Cardiac muscle cell (in vitro differentiated cells and primary cell): ENCODE results near the gene TMEM239. TPM values are rescaled to one million over a fixed set of nuclear protein-coding genes. Genes with fewer than 3 reads are reported as not detected.

Experiments
- DNase-seq, 2 donors: peaks; one replicate each; pipeline versions ENCODE4 v3.0.0 to v3.0.0-alpha.2; 2010 to 2017; ENCODE audit warnings: low read depth in 1 of 2, low spot score in 1 of 2
- H3K27ac ChIP-seq: fragments of 200-600 bp; sonication (generic); 2 replicates; pipeline ENCODE4 v1.5.1; 2016
- H3K27me3 ChIP-seq: fragments of 200-600 bp; sonication (generic); 2 replicates; pipeline ENCODE4 v1.6.0; 2016; ENCODE audit warnings: control low read depth
- H3K36me3 ChIP-seq: fragments of 200-600 bp; sonication (generic); 2 replicates; pipeline ENCODE4 v1.5.1; 2016; ENCODE audit warnings: control low read depth
- H3K4me1 ChIP-seq: fragments of 200-600 bp; sonication (generic); 2 replicates; pipeline ENCODE4 v1.8.1; 2017; ENCODE audit warnings: low read depth, mild to moderate bottlenecking, mixed run types
- H3K4me3 ChIP-seq: fragments of 200-600 bp; sonication (generic); 2 replicates; pipeline ENCODE4 v1.5.1; 2016; ENCODE audit warnings: mild to moderate bottlenecking
- H3K9me3 ChIP-seq: fragments of 200-600 bp; sonication (generic); 2 replicates; pipeline ENCODE4 v1.5.1; 2017; ENCODE audit warnings: low read depth, mild to moderate bottlenecking, control low read depth
- polyA plus RNA-seq: library from polyadenylated mRNA; unstranded; fragments of >200 nt; fragmentation: Nextera tagmentation; extraction: Ambion mirVana; gene quantifications from 2 replicates; pipeline ENCODE4 v1.2.1, GENCODE V29; 2016
- total RNA-seq: library from RNA; depleted of rRNA; stranded (reverse); fragments of >200 nt; gene quantifications from 2 replicates; pipeline ENCODE4 v1.2.3, GENCODE V29; 2016
- TF ChIP-seq, protein P1 (sequence below): IDR thresholded peaks from 2 replicates; pipeline ENCODE4 v1.5.1; 2012; ENCODE audit warnings: low read depth, mild to moderate bottlenecking, low read length

TMEM239 gene
- total and polyA plus RNA-seq, 2 experiments from 2014 or later, result 0.04 TPM; not detected in 1

GRCh38 chr20:2798095-2798805 is 17.9 kb upstream of the TMEM239 start:
- Histone ChIP-seq H3K27me3 (peaks cover 27% of the 10 kb centered on the region), H3K4me3 (no peak overlapping the region), H3K36me3 (peaks cover 6% of the 10 kb centered on the region), H3K27ac (no peak overlapping the region), H3K9me3 (no peaks in the 10 kb centered on the region), H3K4me1 (peaks cover 3% of the 10 kb centered on the region)
- DNase-seq, result no peak
- TF ChIP-seq, protein P1, sequence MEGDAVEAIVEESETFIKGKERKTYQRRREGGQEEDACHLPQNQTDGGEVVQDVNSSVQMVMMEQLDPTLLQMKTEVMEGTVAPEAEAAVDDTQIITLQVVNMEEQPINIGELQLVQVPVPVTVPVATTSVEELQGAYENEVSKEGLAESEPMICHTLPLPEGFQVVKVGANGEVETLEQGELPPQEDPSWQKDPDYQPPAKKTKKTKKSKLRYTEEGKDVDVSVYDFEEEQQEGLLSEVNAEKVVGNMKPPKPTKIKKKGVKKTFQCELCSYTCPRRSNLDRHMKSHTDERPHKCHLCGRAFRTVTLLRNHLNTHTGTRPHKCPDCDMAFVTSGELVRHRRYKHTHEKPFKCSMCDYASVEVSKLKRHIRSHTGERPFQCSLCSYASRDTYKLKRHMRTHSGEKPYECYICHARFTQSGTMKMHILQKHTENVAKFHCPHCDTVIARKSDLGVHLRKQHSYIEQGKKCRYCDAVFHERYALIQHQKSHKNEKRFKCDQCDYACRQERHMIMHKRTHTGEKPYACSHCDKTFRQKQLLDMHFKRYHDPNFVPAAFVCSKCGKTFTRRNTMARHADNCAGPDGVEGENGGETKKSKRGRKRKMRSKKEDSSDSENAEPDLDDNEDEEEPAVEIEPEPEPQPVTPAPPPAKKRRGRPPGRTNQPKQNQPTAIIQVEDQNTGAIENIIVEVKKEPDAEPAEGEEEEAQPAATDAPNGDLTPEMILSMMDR, result no peak

- Histone ChIP-seq H3K9me3 (no peaks in the 10 kb centered on the region), H3K36me3 (peaks cover 6% of the 10 kb centered on the region), H3K4me3 (no peak overlapping the region), H3K4me1 (peaks cover 3% of the 10 kb centered on the region), H3K27me3 (peaks cover 32% of the 10 kb centered on the region), H3K27ac (no peak overlapping the region)
- TF ChIP-seq, protein P1, result no peak
- DNase-seq, result peak in 1 of 2 donors; percentile 27
Observed at GRCh38 chr20:2798814-2799213, 17.4 kb upstream of the TMEM239 start.

DNA sequence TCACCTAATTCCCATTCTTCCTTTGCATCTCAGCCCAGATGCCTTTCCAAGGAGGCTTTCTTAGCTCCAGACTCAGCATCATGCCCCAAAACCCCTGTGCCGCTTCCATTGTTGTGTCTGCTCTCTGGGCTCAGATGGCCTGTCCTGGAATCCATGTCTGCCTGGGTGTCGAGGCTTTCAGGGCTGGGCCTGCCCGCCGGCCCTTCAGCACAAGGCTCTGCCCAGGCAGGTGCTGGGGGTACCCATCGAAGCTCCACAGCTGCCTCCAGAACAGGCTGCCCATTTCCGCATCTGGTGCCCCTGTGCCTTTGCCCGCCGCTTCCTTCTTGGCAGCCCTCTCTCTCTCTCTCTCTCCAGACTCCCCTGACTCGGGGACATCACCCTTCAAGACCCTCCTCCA is 16.9 kb upstream of the TMEM239 start:
- peak overlapping the region; percentile 77 for H3K4me3 ChIP-seq
- H3K4me1 ChIP-seq, result peaks cover 3% of the 10 kb centered on the region
- no peak for DNase-seq
- H3K27ac ChIP-seq, result no peak overlapping the region
- H3K27me3 ChIP-seq, result peaks cover 37% of the 10 kb centered on the region
- peaks cover 6% of the 10 kb centered on the region for H3K36me3 ChIP-seq
- TF ChIP-seq, protein P1, result no peak
- H3K9me3 ChIP-seq, result no peaks in the 10 kb centered on the region

DNA sequence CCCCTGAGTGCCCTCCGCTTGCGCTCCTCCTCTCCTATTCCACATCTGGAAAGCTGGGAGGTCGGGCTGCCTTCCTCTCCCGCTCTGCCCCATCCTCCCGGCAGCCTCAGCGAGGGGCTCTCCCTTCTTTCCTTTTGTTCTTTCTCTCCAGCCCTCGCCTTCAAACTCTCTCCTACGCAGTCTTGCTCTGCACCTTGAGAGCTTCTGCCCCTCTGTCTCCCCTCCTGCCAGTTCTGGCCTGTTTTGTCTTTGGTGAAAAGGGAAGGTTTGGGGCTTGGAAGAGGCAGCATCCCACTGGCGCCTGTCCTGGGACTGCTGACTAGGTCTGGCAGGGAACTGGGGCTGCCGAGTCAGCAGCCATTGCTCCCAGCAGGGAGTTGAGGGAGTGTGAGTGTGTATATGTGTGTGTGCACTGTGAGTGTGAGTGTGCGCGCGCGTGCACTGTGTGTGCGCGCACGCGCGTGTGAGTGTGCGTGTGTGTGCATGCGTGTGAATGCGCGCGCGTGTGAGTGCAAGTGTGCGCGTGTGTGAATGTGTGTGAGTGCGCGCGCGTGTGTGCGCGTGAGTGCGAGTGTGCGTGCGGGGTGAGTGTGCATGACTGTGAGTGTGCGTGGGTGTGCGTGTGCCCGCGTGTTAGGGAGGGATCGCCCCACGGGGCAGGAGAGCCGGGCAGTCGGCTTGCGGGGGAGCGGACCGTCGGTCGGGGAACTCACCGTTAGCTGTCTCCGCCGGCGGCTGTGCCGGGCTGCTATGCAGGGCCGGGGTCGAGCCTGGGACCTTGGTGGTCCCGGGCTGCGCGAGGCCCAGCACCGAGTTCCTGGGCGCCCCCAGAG is 16.3 kb upstream of the TMEM239 start:
- peak; percentile 22 to 48 for DNase-seq
- TF ChIP-seq, protein P1, result no peak
- Histone ChIP-seq H3K27me3 (peaks cover 43% of the 10 kb centered on the region), H3K9me3 (no peaks in the 10 kb centered on the region), H3K27ac (no peak overlapping the region), H3K36me3 (peaks cover 6% of the 10 kb centered on the region), H3K4me1 (peaks cover 3% of the 10 kb centered on the region), H3K4me3 (peak overlapping the region; percentile 77)

DNA sequence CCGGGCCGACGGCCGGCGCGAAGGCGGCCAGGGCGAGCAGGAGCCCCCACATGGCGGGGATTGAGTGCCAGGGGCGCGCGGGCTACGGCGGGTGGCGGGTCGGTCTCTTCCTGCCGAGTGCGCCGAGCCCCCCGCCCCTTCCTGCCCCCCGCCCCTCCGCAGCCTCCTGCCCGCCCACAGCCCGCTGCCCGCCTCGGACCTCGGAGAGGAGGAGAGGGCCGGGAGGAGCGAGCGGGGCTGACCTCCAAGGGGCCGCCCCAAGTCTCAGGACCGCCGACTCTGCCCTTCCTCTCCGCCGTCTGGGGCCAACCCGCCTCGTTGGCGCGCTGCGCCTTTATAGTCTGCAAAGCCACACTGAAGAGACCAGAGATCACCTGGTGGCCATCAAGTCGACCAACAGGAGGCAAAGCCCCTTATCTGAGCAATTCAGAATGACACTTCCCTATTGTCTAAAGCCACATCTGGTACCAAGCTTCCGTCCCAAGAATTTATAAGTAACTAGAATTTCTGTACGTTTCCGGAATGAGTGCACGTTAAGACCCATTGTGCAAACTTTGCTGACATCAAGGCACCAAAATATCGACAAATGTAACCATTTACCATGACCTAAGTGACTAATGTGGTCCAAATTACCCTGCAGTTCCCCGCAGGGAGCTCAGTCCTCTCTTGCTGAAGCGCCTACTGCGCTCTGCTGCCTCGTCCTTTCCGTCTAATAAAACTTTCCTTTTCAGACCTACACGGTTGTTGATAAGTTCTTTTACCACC is 15.5 kb upstream of the TMEM239 start, which contains the start of gene CPXM1:
TSS of gene CPXM1 (minus strand) at position 107 of the 765 bp plus-strand sequence. CDS start at position 52, 55 bp downstream.
- Histone ChIP-seq H3K36me3 (peaks cover 6% of the 10 kb centered on the region), H3K4me3 (peak within 1 kb of the TSS; percentile 77), H3K27me3 (peaks cover 51% of the 10 kb centered on the region), H3K9me3 (no peaks in the 10 kb centered on the region), H3K4me1 (peaks cover 3% of the 10 kb centered on the region), H3K27ac (no peak within 1 kb of the TSS)
- TF ChIP-seq, protein P1, result no peak
- peak; percentile 67 to 68 for DNase-seq
